ENCODE measurements around the gene GH1. TPM values are rescaled to one million over a fixed set of nuclear protein-coding genes. Genes with fewer than 3 reads are reported as not detected.

GH1 gene
- polyA plus RNA-seq, 1 experiment = not detected

DNA sequence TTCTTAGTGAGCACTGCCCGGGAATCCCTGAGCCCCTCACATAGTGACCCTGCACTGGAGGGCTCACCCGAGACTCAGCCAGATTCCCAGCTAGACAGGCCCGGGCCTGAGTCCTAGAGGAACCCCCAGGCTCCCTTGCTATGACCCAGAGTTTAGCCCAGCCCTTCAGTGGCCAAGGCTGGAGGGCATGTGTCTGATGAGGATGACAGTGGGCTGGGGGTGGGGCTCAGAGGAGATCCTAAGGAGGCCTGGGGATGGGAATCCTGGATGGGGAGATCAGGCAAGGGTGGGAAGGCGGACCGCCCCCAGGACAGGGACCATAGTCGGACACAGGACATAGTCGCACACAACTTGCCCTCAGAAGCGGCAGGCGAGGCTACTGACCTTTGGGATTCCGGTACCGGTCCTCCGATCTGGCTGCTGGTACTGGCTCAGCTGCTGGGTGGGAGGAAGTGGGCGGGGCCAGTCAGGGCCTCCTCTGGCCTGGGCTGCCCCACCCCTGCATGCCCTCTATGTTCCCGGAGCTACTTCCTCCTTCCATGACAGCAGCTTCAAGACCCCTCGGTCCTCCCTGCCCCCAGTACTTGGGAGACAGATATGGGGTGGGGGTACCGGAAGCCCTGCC lies 12.4 kb upstream of the GH1 start:
- TF ChIP-seq, protein P1, sequence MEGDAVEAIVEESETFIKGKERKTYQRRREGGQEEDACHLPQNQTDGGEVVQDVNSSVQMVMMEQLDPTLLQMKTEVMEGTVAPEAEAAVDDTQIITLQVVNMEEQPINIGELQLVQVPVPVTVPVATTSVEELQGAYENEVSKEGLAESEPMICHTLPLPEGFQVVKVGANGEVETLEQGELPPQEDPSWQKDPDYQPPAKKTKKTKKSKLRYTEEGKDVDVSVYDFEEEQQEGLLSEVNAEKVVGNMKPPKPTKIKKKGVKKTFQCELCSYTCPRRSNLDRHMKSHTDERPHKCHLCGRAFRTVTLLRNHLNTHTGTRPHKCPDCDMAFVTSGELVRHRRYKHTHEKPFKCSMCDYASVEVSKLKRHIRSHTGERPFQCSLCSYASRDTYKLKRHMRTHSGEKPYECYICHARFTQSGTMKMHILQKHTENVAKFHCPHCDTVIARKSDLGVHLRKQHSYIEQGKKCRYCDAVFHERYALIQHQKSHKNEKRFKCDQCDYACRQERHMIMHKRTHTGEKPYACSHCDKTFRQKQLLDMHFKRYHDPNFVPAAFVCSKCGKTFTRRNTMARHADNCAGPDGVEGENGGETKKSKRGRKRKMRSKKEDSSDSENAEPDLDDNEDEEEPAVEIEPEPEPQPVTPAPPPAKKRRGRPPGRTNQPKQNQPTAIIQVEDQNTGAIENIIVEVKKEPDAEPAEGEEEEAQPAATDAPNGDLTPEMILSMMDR (IDR thresholded peaks at IDR 0.05; ENCODE audit: insufficient read depth, low read depth, low read length) = no peak
- CTCF ChIA-PET = interaction anchor here (2.2 to 8.9 kb wide), 3 partner anchors 11 to 94 kb away, joined by 8 to 84 read pairs (median 18); partner anchors contain the start of gene GH1
- POLR2A ChIA-PET = no interaction called here

DNA sequence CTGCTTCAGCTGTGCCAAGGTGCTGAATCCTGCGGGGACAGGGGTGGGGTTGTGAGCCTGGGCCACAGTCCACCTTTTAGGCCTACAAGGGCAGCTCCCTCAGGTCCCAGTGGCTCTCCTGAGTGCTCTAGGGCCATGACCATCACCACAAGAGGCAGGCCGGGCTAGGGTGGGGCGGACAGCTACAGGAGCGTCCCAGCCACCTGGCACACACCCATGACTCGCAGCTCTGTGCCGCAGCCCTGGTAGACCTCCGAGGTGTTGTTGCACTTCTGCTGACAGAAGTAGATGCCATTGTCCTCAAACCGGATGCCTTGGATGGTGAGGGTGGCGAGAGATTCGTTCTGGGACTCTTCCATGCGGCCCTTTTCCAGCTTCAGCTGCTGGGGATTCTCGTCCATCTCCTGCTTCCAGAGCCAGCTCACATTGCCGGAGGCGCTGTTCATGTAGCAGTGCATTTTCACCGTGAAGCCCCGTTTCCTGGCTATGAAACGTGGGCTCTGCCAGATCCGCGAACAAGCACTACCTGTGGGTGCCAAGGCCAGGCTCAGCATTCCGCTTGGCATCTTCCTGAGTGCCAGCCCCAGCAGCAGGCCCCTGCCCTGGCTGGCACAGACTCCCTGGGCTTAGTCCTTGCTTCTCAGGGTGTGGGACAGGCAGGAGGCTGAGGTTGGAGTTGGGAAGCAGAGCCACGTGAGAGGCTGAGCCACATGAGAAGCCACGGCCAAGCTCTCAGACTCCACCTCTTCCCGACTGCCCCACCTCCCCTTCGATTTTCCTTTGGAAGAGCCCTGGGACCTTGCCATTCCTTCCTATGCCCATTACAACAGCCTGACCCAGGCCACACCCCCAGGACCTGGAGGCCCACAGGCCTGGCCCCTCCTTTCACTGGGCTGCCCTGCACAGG lies 11.5 kb upstream of the GH1 start:
- TF ChIP-seq, protein P1 (IDR thresholded peaks at IDR 0.05; ENCODE audit: insufficient read depth, low read depth, low read length) = no peak
- no peak for DNase-seq (ENCODE audit: low read depth)

More for the DNA sequence above, 12.4 kb upstream of the GH1 start:
- Histone ChIP-seq H3K36me3 (ENCODE audit: control insufficient read depth, insufficient read depth, low read length) (no peaks in the 10 kb centered on the region), H3K4me3 (ENCODE audit: low read depth, low read length) (no peak overlapping the region), H3K27me3 (ENCODE audit: control insufficient read depth, insufficient read depth, low read length) (peaks cover 10% of the 10 kb centered on the region)
- no peak for DNase-seq (ENCODE audit: low read depth)

DNA sequence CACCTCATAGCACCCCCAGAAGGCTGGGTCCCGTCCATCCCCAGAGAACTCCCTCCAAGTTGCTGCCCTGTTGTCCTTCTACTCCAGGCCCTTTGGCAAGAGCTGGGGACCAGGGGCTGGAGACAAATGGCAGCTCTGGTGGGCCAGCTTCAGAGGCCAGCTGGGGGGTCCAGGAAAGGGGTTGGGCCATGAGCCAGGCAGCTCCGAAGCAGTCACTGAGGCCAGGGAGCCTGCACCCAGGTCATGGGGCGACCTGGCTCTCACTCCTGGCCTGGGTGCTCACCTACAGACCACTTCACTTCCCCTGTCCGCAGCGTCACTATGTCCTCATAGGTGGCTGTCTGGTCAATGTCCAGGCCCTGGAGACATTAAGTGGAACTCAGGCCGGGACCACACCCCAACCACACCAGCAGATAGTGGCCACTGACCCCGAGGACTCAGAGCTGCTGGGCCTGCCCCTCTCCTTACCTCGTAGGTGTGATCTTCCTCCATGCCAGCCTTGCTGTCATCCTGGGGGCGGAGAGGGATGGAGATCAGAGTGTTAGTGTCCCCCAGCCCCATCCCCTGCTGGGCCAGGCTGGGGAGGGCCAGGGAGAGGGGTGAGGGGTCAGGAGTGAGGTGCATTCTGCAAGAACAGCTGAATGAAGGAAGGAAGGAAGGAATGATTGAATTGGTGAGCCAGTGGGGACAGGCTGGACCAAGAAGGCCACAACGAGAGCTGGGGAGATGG lies 10.5 kb upstream of the GH1 start:
- Histone ChIP-seq H3K4me3 (ENCODE audit: low read depth, low read length) (no peak overlapping the region), H3K27me3 (ENCODE audit: control insufficient read depth, insufficient read depth, low read length) (peaks cover 4% of the 10 kb centered on the region; the same call in 1 of the 2 replicates), H3K36me3 (ENCODE audit: control insufficient read depth, insufficient read depth, low read length) (no peaks in the 10 kb centered on the region)
- POLR2A ChIA-PET = no interaction called here
- DNase-seq (ENCODE audit: low read depth) = no peak
- CTCF ChIA-PET = interaction anchor here (1.1 to 8.9 kb wide), 5 partner anchors 9 to 204 kb away, joined by 3 to 84 read pairs (median 7); partner anchors contain the start of genes CSHL1 and GH1
- TF ChIP-seq, protein P1 (IDR thresholded peaks at IDR 0.05; ENCODE audit: insufficient read depth, low read depth, low read length) = no peak

More for the DNA sequence above, 11.5 kb upstream of the GH1 start:
- CTCF ChIA-PET = interaction anchor here (1.1 to 8.9 kb wide), 6 partner anchors 10 to 203 kb away, joined by 3 to 84 read pairs (median 8); partner anchors contain the start of genes CSHL1 and GH1
- POLR2A ChIA-PET = no interaction called here
- Histone ChIP-seq H3K36me3 (ENCODE audit: control insufficient read depth, insufficient read depth, low read length) (no peaks in the 10 kb centered on the region), H3K4me3 (ENCODE audit: low read depth, low read length) (no peak overlapping the region), H3K27me3 (ENCODE audit: control insufficient read depth, insufficient read depth, low read length) (peaks cover 7% of the 10 kb centered on the region)

DNA sequence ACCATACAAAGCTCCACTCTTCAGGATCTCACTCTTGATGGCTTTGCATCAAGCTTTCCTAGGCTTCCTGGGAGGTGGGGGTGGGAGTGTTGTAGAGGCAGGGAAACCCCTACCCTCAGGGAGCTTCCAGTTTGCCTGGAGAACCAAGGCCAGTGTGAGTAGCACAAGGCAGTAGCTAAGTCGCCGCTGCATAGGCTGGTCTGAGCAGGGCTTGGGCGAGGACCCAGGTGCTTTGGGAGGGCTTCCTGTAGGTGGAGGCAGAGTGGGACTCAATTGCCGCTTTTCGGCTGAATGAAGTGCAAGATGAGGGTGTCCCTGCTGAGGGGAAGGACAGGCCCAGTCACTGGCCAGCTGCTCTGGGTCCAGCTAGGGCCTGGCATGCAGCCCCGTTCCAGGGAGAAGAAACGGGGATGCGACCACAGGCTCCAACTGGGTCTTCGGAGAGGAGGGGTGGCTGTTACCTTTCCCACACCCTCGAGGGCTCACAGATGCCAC lies 9.6 kb upstream of the GH1 start:
- no peak overlapping the region for H3K4me3 ChIP-seq (ENCODE audit: low read depth, low read length)
- ChIA-PET POLR2A (no interaction called here), CTCF (interaction anchor here (0.9 to 8.9 kb wide), 4 partner anchors 8 to 97 kb away, joined by 3 to 84 read pairs (median 6); partner anchors contain the start of genes CSHL1 and GH1)
- H3K27me3 ChIP-seq (ENCODE audit: control insufficient read depth, insufficient read depth, low read length) = no peaks in the 10 kb centered on the region; the same call in 1 of the 2 replicates
- TF ChIP-seq, protein P1 (IDR thresholded peaks at IDR 0.05; ENCODE audit: insufficient read depth, low read depth, low read length) = no peak
- H3K36me3 ChIP-seq (ENCODE audit: control insufficient read depth, insufficient read depth, low read length) = no peaks in the 10 kb centered on the region
- DNase-seq (ENCODE audit: low read depth) = no peak
